A172 (cell line): ENCODE measurements around the gene ITPKC. TPM values are rescaled to one million over a fixed set of nuclear protein-coding genes. Genes with fewer than 3 reads are reported as not detected.
"Not testable (repeated sequence)": the region's sequence is repeated elsewhere in the genome, so short reads cannot be mapped to it uniquely, and the experiment has no call there.

Experiments
- DNase-seq: peaks from one replicate; pipeline ENCODE4 v3.0.0-alpha.2; 2015; ENCODE audit warnings: low spot score
- total RNA-seq: library from RNA; depleted of rRNA; stranded (reverse); fragments of >200 nt; shearing (Covaris generic); gene quantifications from 2 replicates; pipeline ENCODE4 v1.2.3, GENCODE V29; 2014

Gene ITPKC
- total RNA-seq, 1 experiment from 2014 or later, result 9.2 TPM

GRCh38 chr19:40763963-40764362, 47.1 kb downstream of the ITPKC start:
- no peak for DNase-seq

GRCh38 chr19:40766385-40766784, 49.5 kb downstream of the ITPKC start:
- DNase-seq, result not testable (repeated sequence)

GRCh38 chr19:40768869-40769268, 52.0 kb downstream of the ITPKC start:
- no peak for DNase-seq

GRCh38 chr19:40771101-40771862, 54.4 kb downstream of the ITPKC start:
- peak; percentile 51 for DNase-seq

- DNase-seq, result no peak
These were observed 58.2 kb downstream of the ITPKC start, which contains the start of gene MIA for GRCh38 chr19:40774916-40775631. MIA (plus strand) TSS chr19:40775521; CDS start chr19:40775543, 22 bp downstream.

GRCh38 chr19:40775632-40776022, 58.7 kb downstream of the ITPKC start:
- no peak for DNase-seq

GRCh38 chr19:40776364-40776763, 59.5 kb downstream of the ITPKC start:
- no peak for DNase-seq

- DNase-seq, result peak; percentile 97
These were observed 60.2 kb downstream of the ITPKC start for GRCh38 chr19:40776932-40777644.

GRCh38 chr19:40777645-40777936, 60.7 kb downstream of the ITPKC start:
- no peak for DNase-seq

GRCh38 chr19:40777937-40778705, 61.2 kb downstream of the ITPKC start, which contains the start of gene RAB4B:
RAB4B (plus strand) TSS chr19:40778247; CDS start chr19:40778376, 129 bp downstream.
- peak; percentile 99 for DNase-seq

GRCh38 chr19:40778706-40779284, 61.9 kb downstream of the ITPKC start:
- DNase-seq, result no peak

- DNase-seq, result no peak
These were observed 63.7 kb downstream of the ITPKC start for GRCh38 chr19:40780582-40780981.

GRCh38 chr19:40781140-40781539, 64.2 kb downstream of the ITPKC start:
- DNase-seq, result no peak

- DNase-seq, result no peak
These were observed 66.8 kb downstream of the ITPKC start for GRCh38 chr19:40783711-40784110.

GRCh38 chr19:40784146-40784545, 67.2 kb downstream of the ITPKC start:
- DNase-seq, result not testable (repeated sequence)

GRCh38 chr19:40785526-40785925, 68.6 kb downstream of the ITPKC start:
- DNase-seq, result no peak

- no peak for DNase-seq
These were observed 69.4 kb downstream of the ITPKC start for GRCh38 chr19:40786060-40787037.
